ENCODE measurements around the gene STXBP5.

DNA sequence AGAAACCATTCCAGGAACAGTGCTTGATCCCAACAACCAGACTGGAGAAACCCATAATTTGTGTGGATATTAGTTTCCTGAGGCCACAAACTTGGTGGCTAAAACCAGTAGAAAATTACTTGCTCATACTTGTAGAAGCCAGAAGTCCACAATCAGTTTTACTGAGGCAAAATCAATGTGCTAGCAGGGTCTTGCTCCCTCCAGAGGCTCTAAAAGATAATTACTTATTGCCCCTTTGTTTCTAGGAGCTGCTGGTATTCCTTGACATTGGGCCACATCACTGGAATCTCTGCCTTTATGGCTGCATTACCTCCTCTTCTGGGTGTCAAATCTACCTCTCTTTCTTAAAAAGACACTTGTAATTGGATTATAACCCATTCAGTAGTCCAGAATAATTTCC, 162.1 kb downstream of the STXBP5 start:
- TF ChIP-seq POLR2A (IDR thresholded peaks at IDR 0.05) = no peak
- TF ChIP-seq, protein P1, sequence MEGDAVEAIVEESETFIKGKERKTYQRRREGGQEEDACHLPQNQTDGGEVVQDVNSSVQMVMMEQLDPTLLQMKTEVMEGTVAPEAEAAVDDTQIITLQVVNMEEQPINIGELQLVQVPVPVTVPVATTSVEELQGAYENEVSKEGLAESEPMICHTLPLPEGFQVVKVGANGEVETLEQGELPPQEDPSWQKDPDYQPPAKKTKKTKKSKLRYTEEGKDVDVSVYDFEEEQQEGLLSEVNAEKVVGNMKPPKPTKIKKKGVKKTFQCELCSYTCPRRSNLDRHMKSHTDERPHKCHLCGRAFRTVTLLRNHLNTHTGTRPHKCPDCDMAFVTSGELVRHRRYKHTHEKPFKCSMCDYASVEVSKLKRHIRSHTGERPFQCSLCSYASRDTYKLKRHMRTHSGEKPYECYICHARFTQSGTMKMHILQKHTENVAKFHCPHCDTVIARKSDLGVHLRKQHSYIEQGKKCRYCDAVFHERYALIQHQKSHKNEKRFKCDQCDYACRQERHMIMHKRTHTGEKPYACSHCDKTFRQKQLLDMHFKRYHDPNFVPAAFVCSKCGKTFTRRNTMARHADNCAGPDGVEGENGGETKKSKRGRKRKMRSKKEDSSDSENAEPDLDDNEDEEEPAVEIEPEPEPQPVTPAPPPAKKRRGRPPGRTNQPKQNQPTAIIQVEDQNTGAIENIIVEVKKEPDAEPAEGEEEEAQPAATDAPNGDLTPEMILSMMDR (IDR thresholded peaks at IDR 0.05 in 4 of 5, conservative IDR thresholded peaks at IDR 0.05 in 1 of 5) = no peak
